GM23338 (cell line): ENCODE measurements around the gene ZMYM4. TPM values are rescaled to one million over a fixed set of nuclear protein-coding genes. Genes with fewer than 3 reads are reported as not detected.

Source experiments
- ATAC-seq: fragments of 200-7000 bp; cut with Tn5 transposase; 3 replicates; pipeline ENCODE4 v1.9.1; 2020
- DNase-seq: peaks from one replicate; pipeline ENCODE4 v3.0.0-alpha.2; 2015; ENCODE audit warnings: low spot score
- H2AFZ ChIP-seq: fragments of 200-600 bp; sonication (generic); 2 replicates; pipeline ENCODE4 v1.8.0; 2016; ENCODE audit warnings: antibody characterized with exemption, mild to moderate bottlenecking, moderate library complexity
- H3F3A ChIP-seq: fragments of 200-600 bp; sonication (generic); replicated peaks from 2 replicates; pipeline ENCODE4 v1.8.0; 2017; ENCODE audit warnings: antibody characterized with exemption, mixed run types, low read depth
- H3K27ac ChIP-seq: fragments of 200-600 bp; sonication (generic); 2 replicates; pipeline ENCODE4 v1.6.1; 2016; ENCODE audit warnings: low read depth
- H3K27me3 ChIP-seq: fragments of 200-600 bp; sonication (generic); 2 replicates; pipeline ENCODE4 v1.8.0; 2016; ENCODE audit warnings: mild to moderate bottlenecking, mixed run types, moderate library complexity; ENCODE audit not compliant: insufficient read depth
- H3K36me3 ChIP-seq: fragments of 200-600 bp; sonication (generic); 2 replicates; pipeline ENCODE4 v1.8.0; 2016; ENCODE audit warnings: mild to moderate bottlenecking; ENCODE audit not compliant: insufficient read depth
- H3K4me1 ChIP-seq: fragments of 200-600 bp; sonication (generic); 2 replicates; pipeline ENCODE4 v1.8.0; 2016; ENCODE audit warnings: mild to moderate bottlenecking, moderate library complexity; ENCODE audit not compliant: insufficient read depth
- H3K4me2 ChIP-seq: fragments of 200-600 bp; sonication (generic); 2 replicates; pipeline ENCODE4 v1.7.1; 2017; ENCODE audit warnings: mixed run types
- H3K4me3 ChIP-seq: fragments of 200-600 bp; sonication (generic); 2 replicates; pipeline ENCODE4 v1.6.1; 2016; ENCODE audit warnings: mixed run types
- H3K79me2 ChIP-seq: fragments of 200-600 bp; sonication (generic); replicated peaks from 2 replicates; pipeline ENCODE4 v1.8.0; 2017; ENCODE audit warnings: mild to moderate bottlenecking; ENCODE audit not compliant: insufficient read depth
- H3K9me2 ChIP-seq: fragments of 200-600 bp; sonication (generic); 2 replicates; pipeline ENCODE4 v1.8.0; 2017; ENCODE audit not compliant: insufficient read depth
- H4K20me1 ChIP-seq: fragments of 200-600 bp; sonication (generic); replicated peaks from 2 replicates; pipeline ENCODE4 v1.8.0; 2017; ENCODE audit warnings: mild to moderate bottlenecking; ENCODE audit not compliant: insufficient read depth
- H3K27ac Mint-ChIP-seq: 2 replicates; pipeline ENCODE4 v1.8.0; 2020; ENCODE audit warnings: inconsistent platforms, mild to moderate bottlenecking, moderate library complexity, mixed read lengths
- H3K27me3 Mint-ChIP-seq: 3 replicates; pipeline ENCODE4 v1.8.0; 2022; ENCODE audit warnings: low read depth, mild to moderate bottlenecking, moderate library complexity, mixed read lengths, inconsistent platforms; ENCODE audit not compliant: insufficient read depth, poor library complexity
- H3K36me3 Mint-ChIP-seq: 3 replicates; pipeline ENCODE4 v1.8.0; 2021; ENCODE audit warnings: low read depth, mild to moderate bottlenecking, inconsistent platforms, moderate library complexity, mixed read lengths
- H3K4me1 Mint-ChIP-seq: 3 replicates; pipeline ENCODE4 v1.8.0; 2020; ENCODE audit warnings: mild to moderate bottlenecking, inconsistent platforms, mixed read lengths
- H3K4me3 Mint-ChIP-seq: 3 replicates; pipeline ENCODE4 v1.8.0; 2021; ENCODE audit warnings: moderate library complexity, mild to moderate bottlenecking, inconsistent platforms, mixed read lengths
- H3K9me3 Mint-ChIP-seq: 3 replicates; pipeline ENCODE4 v1.8.0; 2020; ENCODE audit warnings: moderate library complexity, mild to moderate bottlenecking, inconsistent platforms, mixed read lengths
- CREB1 ChIP-seq: fragments of 250-450 bp; sonication (Bioruptor Pico); IDR thresholded peaks from 2 replicates; pipeline ENCODE4 v1.5.0; 2020; ENCODE audit warnings: low read depth, mild to moderate bottlenecking, moderate library complexity
- EZH2 ChIP-seq: fragments of 200-600 bp; sonication (generic); IDR thresholded peaks from one replicate; pipeline ENCODE4 v1.8.0; 2017; ENCODE audit warnings: antibody characterized with exemption, mild to moderate bottlenecking, low read depth; ENCODE audit not compliant: unreplicated experiment
- JUNB ChIP-seq: IDR thresholded peaks from one replicate; pipeline ENCODE4 v1.6.1; 2016; ENCODE audit warnings: antibody characterized with exemption; ENCODE audit not compliant: unreplicated experiment
- POLR2AphosphoS5 ChIP-seq: IDR thresholded peaks from 2 replicates; pipeline ENCODE4 v1.6.1; 2016; ENCODE audit warnings: antibody characterized with exemption, low read depth
- STAT1 ChIP-seq: IDR thresholded peaks from one replicate; pipeline ENCODE4 v1.6.1; 2016; ENCODE audit warnings: antibody characterized with exemption; ENCODE audit not compliant: unreplicated experiment
- ZNF114 ChIP-seq: fragments of 250-450 bp; sonication (Bioruptor Pico); IDR thresholded peaks from 2 replicates; pipeline ENCODE4 v1.5.0; 2020; ENCODE audit warnings: mild to moderate bottlenecking, moderate library complexity
- ZNF331 ChIP-seq: fragments of 250-450 bp; sonication (Bioruptor Pico); IDR thresholded peaks from 2 replicates; pipeline ENCODE4 v1.5.0; 2020; ENCODE audit warnings: low read depth, mild to moderate bottlenecking, moderate library complexity
- polyA plus RNA-seq: library from polyadenylated mRNA; unstranded; fragments of >200 nt; fragmentation: Nextera tagmentation; extraction: Ambion mirVana; gene quantifications from 2 replicates; pipeline ENCODE4 v1.2.1, GENCODE V29; 2016
- total RNA-seq: library from RNA; depleted of rRNA; stranded (reverse); fragments of >200 nt; shearing (Covaris generic); gene quantifications from 2 replicates; pipeline ENCODE4 v1.2.3, GENCODE V29; 2014
- TF ChIP-seq, protein P1 (sequence below): IDR thresholded peaks from 2 replicates; pipeline ENCODE4 v1.6.1; 2016; ENCODE audit warnings: antibody characterized with exemption
- TF ChIP-seq, protein P2 (sequence below), 2 experiments: fragments of 200-600 bp in 1 of 2; sonication (generic) in 1 of 2; conservative IDR thresholded peaks; 2 replicates each; pipeline versions ENCODE4 v1.5.1 to v1.6.1; 2016 to 2017; ENCODE audit warnings: antibody characterized with exemption in 2 of 2, low read depth in 2 of 2, mild to moderate bottlenecking in 2 of 2, moderate library complexity in 1 of 2
- TF ChIP-seq, protein P3 (sequence below): IDR thresholded peaks from one replicate; pipeline ENCODE4 v1.6.1; 2018; ENCODE audit warnings: antibody characterized with exemption; ENCODE audit not compliant: unreplicated experiment

Gene ZMYM4
- total and polyA plus RNA-seq, 2 experiments from 2014 or later, result 65.4 to 68.5 TPM

DNA sequence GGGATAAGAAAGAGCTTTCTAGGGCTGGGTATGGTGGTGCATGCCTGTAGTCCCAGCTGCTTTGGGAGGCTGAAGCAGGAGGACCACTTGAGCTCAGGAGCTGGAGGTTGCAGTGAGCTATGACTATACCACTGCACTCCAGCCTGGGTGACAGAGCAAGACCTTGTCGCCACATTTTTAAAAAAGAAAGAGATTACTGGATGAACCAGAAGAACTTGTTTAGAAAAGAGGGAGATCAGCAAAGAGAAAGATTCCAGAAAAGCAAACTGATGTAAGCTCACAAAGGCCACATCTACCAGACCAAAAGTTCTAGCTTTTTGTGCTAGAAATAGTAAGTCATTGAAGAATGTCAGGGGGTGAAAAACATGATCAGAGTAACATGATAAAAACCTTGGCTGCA, 171.1 kb downstream of the ZMYM4 start:
- H3K4me1 Mint-ChIP-seq, result no peaks in the 10 kb centered on the region
- no peak overlapping the region for H3K27ac ChIP-seq
- H3K9me2 ChIP-seq, result no peaks in the 10 kb centered on the region
- no peaks in the 10 kb centered on the region for H3K9me3 Mint-ChIP-seq
- H3K4me3 ChIP-seq, result no peak overlapping the region
- no peaks in the 10 kb centered on the region for H3F3A ChIP-seq
- peaks cover 11% of the 10 kb centered on the region for H3K27me3 Mint-ChIP-seq
- no peaks in the 10 kb centered on the region for H3K27me3 ChIP-seq
- no peaks in the 10 kb centered on the region for H3K4me1 ChIP-seq
- no peak for ATAC-seq
- TF ChIP-seq ZNF331 (CRISPR knock-in tag) (no peak), JUNB (no peak), EZH2 (no peak), CREB1 (CRISPR knock-in tag) (no peak), STAT1 (no peak), POLR2AphosphoS5 (no peak), ZNF114 (CRISPR knock-in tag) (no peak)
- TF ChIP-seq, protein P1, sequence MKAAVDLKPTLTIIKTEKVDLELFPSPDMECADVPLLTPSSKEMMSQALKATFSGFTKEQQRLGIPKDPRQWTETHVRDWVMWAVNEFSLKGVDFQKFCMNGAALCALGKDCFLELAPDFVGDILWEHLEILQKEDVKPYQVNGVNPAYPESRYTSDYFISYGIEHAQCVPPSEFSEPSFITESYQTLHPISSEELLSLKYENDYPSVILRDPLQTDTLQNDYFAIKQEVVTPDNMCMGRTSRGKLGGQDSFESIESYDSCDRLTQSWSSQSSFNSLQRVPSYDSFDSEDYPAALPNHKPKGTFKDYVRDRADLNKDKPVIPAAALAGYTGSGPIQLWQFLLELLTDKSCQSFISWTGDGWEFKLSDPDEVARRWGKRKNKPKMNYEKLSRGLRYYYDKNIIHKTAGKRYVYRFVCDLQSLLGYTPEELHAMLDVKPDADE, result no peak
- TF ChIP-seq, protein P2, sequence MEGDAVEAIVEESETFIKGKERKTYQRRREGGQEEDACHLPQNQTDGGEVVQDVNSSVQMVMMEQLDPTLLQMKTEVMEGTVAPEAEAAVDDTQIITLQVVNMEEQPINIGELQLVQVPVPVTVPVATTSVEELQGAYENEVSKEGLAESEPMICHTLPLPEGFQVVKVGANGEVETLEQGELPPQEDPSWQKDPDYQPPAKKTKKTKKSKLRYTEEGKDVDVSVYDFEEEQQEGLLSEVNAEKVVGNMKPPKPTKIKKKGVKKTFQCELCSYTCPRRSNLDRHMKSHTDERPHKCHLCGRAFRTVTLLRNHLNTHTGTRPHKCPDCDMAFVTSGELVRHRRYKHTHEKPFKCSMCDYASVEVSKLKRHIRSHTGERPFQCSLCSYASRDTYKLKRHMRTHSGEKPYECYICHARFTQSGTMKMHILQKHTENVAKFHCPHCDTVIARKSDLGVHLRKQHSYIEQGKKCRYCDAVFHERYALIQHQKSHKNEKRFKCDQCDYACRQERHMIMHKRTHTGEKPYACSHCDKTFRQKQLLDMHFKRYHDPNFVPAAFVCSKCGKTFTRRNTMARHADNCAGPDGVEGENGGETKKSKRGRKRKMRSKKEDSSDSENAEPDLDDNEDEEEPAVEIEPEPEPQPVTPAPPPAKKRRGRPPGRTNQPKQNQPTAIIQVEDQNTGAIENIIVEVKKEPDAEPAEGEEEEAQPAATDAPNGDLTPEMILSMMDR (conservative IDR thresholded peaks at IDR 0.05; ENCODE audit: low read depth in 2 of 2), result no peak
- TF ChIP-seq, protein P3, sequence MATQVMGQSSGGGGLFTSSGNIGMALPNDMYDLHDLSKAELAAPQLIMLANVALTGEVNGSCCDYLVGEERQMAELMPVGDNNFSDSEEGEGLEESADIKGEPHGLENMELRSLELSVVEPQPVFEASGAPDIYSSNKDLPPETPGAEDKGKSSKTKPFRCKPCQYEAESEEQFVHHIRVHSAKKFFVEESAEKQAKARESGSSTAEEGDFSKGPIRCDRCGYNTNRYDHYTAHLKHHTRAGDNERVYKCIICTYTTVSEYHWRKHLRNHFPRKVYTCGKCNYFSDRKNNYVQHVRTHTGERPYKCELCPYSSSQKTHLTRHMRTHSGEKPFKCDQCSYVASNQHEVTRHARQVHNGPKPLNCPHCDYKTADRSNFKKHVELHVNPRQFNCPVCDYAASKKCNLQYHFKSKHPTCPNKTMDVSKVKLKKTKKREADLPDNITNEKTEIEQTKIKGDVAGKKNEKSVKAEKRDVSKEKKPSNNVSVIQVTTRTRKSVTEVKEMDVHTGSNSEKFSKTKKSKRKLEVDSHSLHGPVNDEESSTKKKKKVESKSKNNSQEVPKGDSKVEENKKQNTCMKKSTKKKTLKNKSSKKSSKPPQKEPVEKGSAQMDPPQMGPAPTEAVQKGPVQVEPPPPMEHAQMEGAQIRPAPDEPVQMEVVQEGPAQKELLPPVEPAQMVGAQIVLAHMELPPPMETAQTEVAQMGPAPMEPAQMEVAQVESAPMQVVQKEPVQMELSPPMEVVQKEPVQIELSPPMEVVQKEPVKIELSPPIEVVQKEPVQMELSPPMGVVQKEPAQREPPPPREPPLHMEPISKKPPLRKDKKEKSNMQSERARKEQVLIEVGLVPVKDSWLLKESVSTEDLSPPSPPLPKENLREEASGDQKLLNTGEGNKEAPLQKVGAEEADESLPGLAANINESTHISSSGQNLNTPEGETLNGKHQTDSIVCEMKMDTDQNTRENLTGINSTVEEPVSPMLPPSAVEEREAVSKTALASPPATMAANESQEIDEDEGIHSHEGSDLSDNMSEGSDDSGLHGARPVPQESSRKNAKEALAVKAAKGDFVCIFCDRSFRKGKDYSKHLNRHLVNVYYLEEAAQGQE, result no peak
- no peak overlapping the region for H3K27ac Mint-ChIP-seq
- no peak overlapping the region for H3K4me3 Mint-ChIP-seq
- no peak overlapping the region for H2AFZ ChIP-seq
- H3K79me2 ChIP-seq, result no peaks in the 10 kb centered on the region
- H4K20me1 ChIP-seq, result no peaks in the 10 kb centered on the region; the same call in 1 of the 2 replicates
- H3K36me3 ChIP-seq, result peaks cover 17% of the 10 kb centered on the region; the same call in 1 of the 2 replicates
- no peak for DNase-seq
- H3K4me2 ChIP-seq, result no peak overlapping the region
- peaks cover 56% of the 10 kb centered on the region for H3K36me3 Mint-ChIP-seq
